H1 (cell line): ENCODE data around the gene TNS3. TPM values are rescaled to one million over a fixed set of nuclear protein-coding genes. Genes with fewer than 3 reads are reported as not detected.

Experiments used
- RNF2 ChIP-seq: fragments of 200-900, 300-1000 bp; sonication (generic); IDR thresholded peaks from 2 replicates; pipeline ENCODE4 v1.7.1; 2016; ENCODE audit warnings: borderline replicate concordance, low read depth, mild to moderate bottlenecking, antibody characterized with exemption, low read length; ENCODE audit not compliant: poor library complexity, severe bottlenecking; ENCODE audit errors: missing control alignments
- USF2 ChIP-seq: IDR thresholded peaks from 2 replicates; pipeline ENCODE4 v1.6.1; 2011; ENCODE audit warnings: low read length, improper control_type of control experiment
- polyA plus RNA-seq, 7 experiments: library from polyadenylated mRNA; depleted of rRNA in 3 of 7; stranded (reverse) in 5 of 7; unstranded in 2 of 7; fragments of >200 nt in 5 of 7; fragments of 200-250 nt in 2 of 7; gene quantifications; 1 replicate in 5 of 7; 2 replicates in 1 of 7; 4 replicates in 1 of 7; pipeline versions ENCODE4 v1.2.1 to v1.2.3, GENCODE V29; 2011 to 2013; ENCODE audit warnings: missing spikeins in 2 of 7, mixed read lengths in 2 of 7
- total RNA-seq: library from RNA; stranded (reverse); fragmentation: NEBNext Ultra II Directional; extraction: Animal tissue kit (Norgen Biotek cat#: 25700); gene quantifications from 2 replicates; pipeline ENCODE4 v1.2.1, GENCODE V29; 2021

Gene TNS3
- total and polyA plus RNA-seq, 2 of the 8 experiments (the other 6 are each of a cell fraction or from before 2014, with no cell fraction given): 11.9 to 24.2 TPM

DNA sequence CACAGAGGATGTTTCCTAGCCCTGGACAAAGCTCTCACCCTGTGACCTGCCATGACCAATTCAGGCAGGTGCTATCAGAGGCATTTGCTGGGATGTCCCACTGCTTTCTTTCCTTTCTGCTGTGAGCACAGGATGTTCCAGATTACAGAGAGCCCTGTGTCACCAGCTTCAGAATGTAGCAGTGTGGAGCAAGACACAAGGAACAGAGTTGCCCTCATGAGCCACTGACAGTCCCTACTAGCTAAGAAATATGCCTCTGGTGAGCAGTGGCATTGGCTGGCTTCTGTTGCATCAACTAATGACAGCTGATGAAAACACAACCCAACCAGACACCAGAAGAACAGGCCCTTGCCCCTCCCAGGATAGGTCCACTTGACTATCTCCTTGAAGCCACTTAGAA lies 337.2 kb downstream of the TNS3 start (continued):
- no peak for TF ChIP-seq RNF2
- no peak for TF ChIP-seq USF2
